ENCODE data around the gene CRHR1.

CRHR1 gene

DNA sequence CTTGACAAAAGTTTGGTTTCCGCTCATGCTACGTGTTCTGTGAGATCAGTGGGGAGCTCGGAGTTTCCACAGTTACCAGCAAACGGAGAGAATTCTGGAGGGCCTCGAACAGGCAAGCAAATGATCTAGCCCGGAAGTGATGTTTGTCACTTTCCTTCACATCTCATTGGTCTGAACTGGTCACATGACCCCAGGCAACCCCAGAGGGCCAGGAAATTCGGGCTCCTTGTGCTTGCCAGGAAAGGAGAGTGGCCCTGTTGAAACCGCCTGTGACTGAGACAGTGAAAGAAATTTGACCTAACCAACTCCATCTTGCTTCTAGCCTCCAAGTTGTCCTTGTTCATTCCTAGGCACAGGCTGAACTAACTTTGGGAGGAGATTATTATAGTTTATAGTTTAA lies 83.6 kb downstream of the CRHR1 start:
- no peak for DNase-seq (ENCODE audit: extremely low spot score)
- CTCF ChIA-PET, result interaction anchor here (0.9 to 1.6 kb wide), 2 partner anchors 10 to 16 kb away, joined by 3 to 6 read pairs; no protein-coding TSS in a partner anchor
- TF ChIP-seq, protein P1, sequence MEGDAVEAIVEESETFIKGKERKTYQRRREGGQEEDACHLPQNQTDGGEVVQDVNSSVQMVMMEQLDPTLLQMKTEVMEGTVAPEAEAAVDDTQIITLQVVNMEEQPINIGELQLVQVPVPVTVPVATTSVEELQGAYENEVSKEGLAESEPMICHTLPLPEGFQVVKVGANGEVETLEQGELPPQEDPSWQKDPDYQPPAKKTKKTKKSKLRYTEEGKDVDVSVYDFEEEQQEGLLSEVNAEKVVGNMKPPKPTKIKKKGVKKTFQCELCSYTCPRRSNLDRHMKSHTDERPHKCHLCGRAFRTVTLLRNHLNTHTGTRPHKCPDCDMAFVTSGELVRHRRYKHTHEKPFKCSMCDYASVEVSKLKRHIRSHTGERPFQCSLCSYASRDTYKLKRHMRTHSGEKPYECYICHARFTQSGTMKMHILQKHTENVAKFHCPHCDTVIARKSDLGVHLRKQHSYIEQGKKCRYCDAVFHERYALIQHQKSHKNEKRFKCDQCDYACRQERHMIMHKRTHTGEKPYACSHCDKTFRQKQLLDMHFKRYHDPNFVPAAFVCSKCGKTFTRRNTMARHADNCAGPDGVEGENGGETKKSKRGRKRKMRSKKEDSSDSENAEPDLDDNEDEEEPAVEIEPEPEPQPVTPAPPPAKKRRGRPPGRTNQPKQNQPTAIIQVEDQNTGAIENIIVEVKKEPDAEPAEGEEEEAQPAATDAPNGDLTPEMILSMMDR (IDR thresholded peaks at IDR 0.05; ENCODE audit: control extremely low read depth, extremely low read depth, low read depth, missing control alignments), result no peak
- POLR2A ChIA-PET, result no interaction called here

DNA sequence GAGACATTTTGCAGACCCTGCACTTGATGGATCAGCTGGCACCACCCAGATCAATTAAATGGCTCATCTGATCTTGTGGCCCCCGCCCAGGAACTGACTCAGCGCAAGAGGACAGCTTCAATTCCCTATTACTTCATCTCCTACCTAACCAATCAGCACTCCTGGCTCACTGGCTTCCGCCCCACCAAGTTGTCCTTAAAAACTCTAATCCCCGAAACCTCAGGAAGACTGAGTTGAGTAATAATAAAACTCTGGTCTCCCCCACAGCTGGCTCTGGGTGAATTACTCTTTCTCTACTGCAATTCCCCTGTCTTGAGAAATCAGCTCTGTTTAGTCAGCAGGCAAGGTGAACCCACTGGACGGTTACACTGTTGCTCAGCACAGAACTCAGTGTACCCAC lies 84.2 kb downstream of the CRHR1 start:
- CTCF ChIA-PET, result interaction anchor here (1.4 to 1.6 kb wide), 2 partner anchors 8 to 9 kb away, joined by 3 read pairs; no protein-coding TSS in a partner anchor
- POLR2A ChIA-PET, result no interaction called here
- DNase-seq (ENCODE audit: extremely low spot score), result no peak
- TF ChIP-seq, protein P1 (IDR thresholded peaks at IDR 0.05; ENCODE audit: control extremely low read depth, extremely low read depth, low read depth, missing control alignments), result no peak

DNA sequence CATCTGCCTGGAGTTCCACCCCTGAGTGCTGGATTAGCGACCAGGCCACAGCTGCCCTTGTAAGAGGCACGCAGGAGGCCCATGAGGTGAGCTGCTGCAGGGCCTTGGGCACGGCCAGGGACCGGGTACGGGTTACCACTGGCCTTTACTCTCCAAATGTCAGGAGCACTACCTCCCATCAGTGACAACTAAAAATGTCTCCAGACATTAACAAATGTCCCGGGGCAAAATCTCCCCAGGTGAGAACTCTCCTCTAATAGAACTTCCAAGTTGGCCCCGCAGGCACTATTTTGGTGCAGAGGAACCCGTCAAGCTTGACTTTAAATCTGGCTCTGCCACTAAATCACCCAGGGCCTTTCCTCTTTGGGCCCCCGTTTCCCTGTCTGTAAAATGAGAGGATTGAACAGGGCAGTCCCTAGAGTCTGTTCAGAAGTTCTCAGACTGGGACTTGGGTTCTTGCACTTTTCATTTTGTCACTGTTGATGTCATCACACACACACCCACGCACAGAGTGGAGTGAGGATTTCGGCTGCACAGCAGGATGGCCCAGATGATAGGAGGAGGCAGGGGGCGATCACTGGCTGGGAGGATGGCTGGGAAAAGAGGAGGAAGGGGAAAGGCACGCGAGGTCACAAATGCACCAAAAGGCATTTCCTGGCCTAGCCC lies 85.7 kb downstream of the CRHR1 start:
- ChIA-PET CTCF (interaction anchor here (1.4 to 2.2 kb wide), 3 partner anchors 9 to 38 kb away, joined by 3 to 7 read pairs (median 4); no protein-coding TSS in a partner anchor), POLR2A (no interaction called here)
- TF ChIP-seq, protein P1 (IDR thresholded peaks at IDR 0.05; ENCODE audit: control extremely low read depth, extremely low read depth, low read depth, missing control alignments), result no peak
- no peak for DNase-seq (ENCODE audit: extremely low spot score)

DNA sequence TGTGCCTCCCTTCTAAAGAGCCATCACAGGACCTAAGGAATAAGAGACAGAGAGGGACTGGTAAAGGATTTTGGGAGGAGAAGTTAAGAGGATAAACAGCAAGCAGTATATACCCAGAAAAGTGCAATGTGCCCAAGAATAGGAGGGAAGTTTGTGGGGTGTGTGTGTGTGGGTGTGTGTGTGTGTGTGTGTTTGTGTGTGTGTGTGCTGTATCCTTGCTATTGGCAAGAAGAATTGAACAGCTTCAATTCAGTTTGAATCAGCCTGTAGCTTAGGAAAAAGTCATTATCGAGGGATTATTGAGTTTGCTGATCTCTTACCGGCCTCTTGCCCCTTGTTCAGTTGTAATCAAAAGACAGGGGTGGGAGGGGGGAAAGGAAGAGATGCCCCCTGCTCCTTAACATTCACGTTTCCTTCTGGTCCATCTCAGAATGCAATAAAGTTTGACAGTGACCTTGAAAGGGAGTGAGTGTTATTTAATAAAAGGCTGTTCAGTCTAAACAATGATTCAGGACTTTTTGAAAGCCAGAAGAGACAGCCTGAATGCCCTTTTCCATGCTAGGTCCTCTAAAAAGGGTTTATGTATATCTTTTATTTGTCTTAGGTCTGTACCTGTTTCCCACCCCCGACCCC lies 86.3 kb downstream of the CRHR1 start:
- no peak for DNase-seq (ENCODE audit: extremely low spot score)
- CTCF ChIA-PET, result interaction anchor here (1.4 to 2.2 kb wide), 2 partner anchors 18 to 39 kb away, joined by 4 to 7 read pairs; no protein-coding TSS in a partner anchor
- POLR2A ChIA-PET, result no interaction called here
- TF ChIP-seq, protein P1 (IDR thresholded peaks at IDR 0.05; ENCODE audit: control extremely low read depth, extremely low read depth, low read depth, missing control alignments), result no peak

DNA sequence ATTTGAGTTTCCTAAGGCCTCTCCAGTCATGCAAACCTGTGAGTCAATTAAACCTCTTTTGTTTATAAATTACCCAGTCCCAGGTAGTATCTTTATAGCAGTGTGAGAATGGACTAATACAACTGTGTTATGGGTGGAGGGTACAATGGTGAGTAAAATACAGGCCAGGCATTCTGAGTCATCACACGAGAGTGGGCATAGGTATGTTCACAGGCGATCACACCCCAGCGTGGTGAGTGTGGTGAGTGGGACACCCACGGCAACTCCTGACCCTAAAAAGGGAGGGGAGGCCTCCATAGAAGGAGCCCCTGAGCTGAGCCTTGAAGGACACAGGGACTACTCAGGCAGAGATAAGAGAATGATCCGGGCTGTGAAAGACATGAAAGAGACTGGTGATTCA lies 87.6 kb downstream of the CRHR1 start:
- POLR2A ChIA-PET, result no interaction called here
- TF ChIP-seq, protein P1 (IDR thresholded peaks at IDR 0.05; ENCODE audit: control extremely low read depth, extremely low read depth, low read depth, missing control alignments), result no peak
- CTCF ChIA-PET, result interaction anchor here (1.2 kb wide), 1 partner anchor 232 kb away, joined by 3 read pairs; no protein-coding TSS in a partner anchor
- DNase-seq (ENCODE audit: extremely low spot score), result no peak

DNA sequence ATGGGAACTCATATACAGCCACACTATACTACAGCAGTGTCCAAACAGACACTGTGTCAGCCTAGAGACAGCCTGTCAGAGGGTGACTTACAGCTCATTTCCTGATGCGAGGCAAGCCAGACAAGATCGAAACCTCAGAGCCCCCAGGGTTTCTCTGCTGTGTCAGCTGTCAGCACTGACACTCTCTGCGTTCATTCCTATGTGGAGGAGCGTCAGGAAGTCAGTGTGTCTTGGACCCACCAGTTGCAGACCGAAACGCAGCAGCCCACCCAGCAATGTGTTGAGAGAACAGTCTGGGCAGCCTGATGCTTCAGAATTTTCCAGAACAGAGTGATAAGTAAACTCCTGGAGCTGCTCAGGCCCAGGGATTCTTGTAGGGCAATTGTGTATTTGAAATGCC lies 89.6 kb downstream of the CRHR1 start:
- CTCF ChIA-PET, result interaction anchor here (1.0 to 1.9 kb wide), 2 partner anchors 20 to 22 kb away, joined by 4 to 5 read pairs; no protein-coding TSS in a partner anchor
- no peak for DNase-seq (ENCODE audit: extremely low spot score)
- POLR2A ChIA-PET, result no interaction called here
- TF ChIP-seq, protein P1 (IDR thresholded peaks at IDR 0.05; ENCODE audit: control extremely low read depth, extremely low read depth, low read depth, missing control alignments), result no peak

All from GM10248 (cell line).